Measurements from ENCODE around the gene PAK2. TPM values are rescaled to one million over a fixed set of nuclear protein-coding genes. Genes with fewer than 3 reads are reported as not detected.

Gene PAK2
- total RNA-seq, 2 experiments from 2014 or later = 24.5 to 95.6 TPM

GRCh38 chr3:196789885-196790359 is 50.3 kb downstream of the PAK2 start:
- H3K27ac ChIP-seq (ENCODE audit: low read depth, low read length, poor library complexity, severe bottlenecking) = no peak overlapping the region
- H3K9me2 ChIP-seq (ENCODE audit: insufficient read depth, low read length) = no peaks in the 10 kb centered on the region
- H2AFZ ChIP-seq (ENCODE audit: low read length) = no peak overlapping the region
- TF ChIP-seq EZH2phosphoT487 (IDR thresholded peaks at IDR 0.05; ENCODE audit: borderline replicate concordance, low read depth, low read length) (no peak), CTCF (conservative IDR thresholded peaks at IDR 0.05; ENCODE audit: low read length) (no peak)
- no peaks in the 10 kb centered on the region for H4K20me1 ChIP-seq (ENCODE audit: insufficient read depth, low read length)
- H3K4me2 ChIP-seq (ENCODE audit: low read length) = no peak overlapping the region
- ChIA-PET CTCF (ENCODE audit: unreplicated experiment) (no interaction called here), POLR2A (interaction anchor here (1.5 kb wide), 1 partner anchor 18 kb away, joined by 3 read pairs; no protein-coding TSS in a partner anchor)
- peaks cover 24% of the 10 kb centered on the region for H3K9me3 ChIP-seq (ENCODE audit: low read length)
- H3K36me3 ChIP-seq (ENCODE audit: insufficient read depth, low read length) = peaks cover 96% of the 10 kb centered on the region
- H3K4me3 ChIP-seq (ENCODE audit: low read depth, low read length, poor library complexity, severe bottlenecking) = no peak overlapping the region
- H3K4me1 ChIP-seq (ENCODE audit: insufficient read depth, low read length, poor library complexity, severe bottlenecking) = no peaks in the 10 kb centered on the region
- DNase-seq (ENCODE audit: low spot score) = no peak
- BruUV-seq (replicated peaks) = no TSS peak
- H3K79me2 ChIP-seq (ENCODE audit: insufficient read depth, low read depth, low read length) = peaks cover 11% of the 10 kb centered on the region; the same call in 1 of the 2 replicates
- intact Hi-C loops (cut with micrococcal nuclease; ENCODE audit: unreplicated experiment) = no loop called here

GRCh38 chr3:196790636-196791035 is 51.0 kb downstream of the PAK2 start:
- CTCF ChIA-PET (ENCODE audit: unreplicated experiment) = no interaction called here
- H3K9me2 ChIP-seq (ENCODE audit: insufficient read depth, low read length) = no peaks in the 10 kb centered on the region
- H3K36me3 ChIP-seq (ENCODE audit: insufficient read depth, low read length) = peaks cover 89% of the 10 kb centered on the region

More at GRCh38 chr3:196790636-196791035, 51.0 kb downstream of the PAK2 start:
- Histone ChIP-seq H3K9me3 (ENCODE audit: low read length) (peaks cover 24% of the 10 kb centered on the region), H3K4me2 (ENCODE audit: low read length) (no peak overlapping the region), H3K4me1 (ENCODE audit: insufficient read depth, low read length, poor library complexity, severe bottlenecking) (no peaks in the 10 kb centered on the region), H4K20me1 (ENCODE audit: insufficient read depth, low read length) (no peaks in the 10 kb centered on the region), H3K27ac (ENCODE audit: low read depth, low read length, poor library complexity, severe bottlenecking) (no peak overlapping the region), H2AFZ (ENCODE audit: low read length) (no peak overlapping the region), H3K79me2 (ENCODE audit: insufficient read depth, low read depth, low read length) (peaks cover 11% of the 10 kb centered on the region; the same call in 1 of the 2 replicates), H3K4me3 (ENCODE audit: low read depth, low read length, poor library complexity, severe bottlenecking) (no peak overlapping the region)
- TF ChIP-seq EZH2phosphoT487 (IDR thresholded peaks at IDR 0.05; ENCODE audit: borderline replicate concordance, low read depth, low read length) (no peak), CTCF (conservative IDR thresholded peaks at IDR 0.05; ENCODE audit: low read length) (no peak)
- POLR2A ChIA-PET = interaction anchor here (0.6 kb wide), 1 partner anchor 186 kb away, joined by 4 read pairs; no protein-coding TSS in a partner anchor
- intact Hi-C loops (cut with micrococcal nuclease; ENCODE audit: unreplicated experiment) = no loop called here
- DNase-seq (ENCODE audit: low spot score) = no peak
- no TSS peak for BruUV-seq (replicated peaks)
